Adrenal gland (tissue), 12 donors: ENCODE measurements around the gene TMEM229B. TPM values are rescaled to one million over a fixed set of nuclear protein-coding genes. Genes with fewer than 3 reads are reported as not detected.

Source experiments
- DNase-seq, 7 donors: peaks; one replicate each; pipeline ENCODE4 v3.0.0-alpha.2; 2019 to 2020
- H3K27ac ChIP-seq, 5 donors: fragments of 200-600 bp; sonication (generic) in 4 of 5; 1 replicate in 3 of 5; 2 replicates in 2 of 5; pipeline versions ENCODE4 v1.5.1 to v1.8.0; 2016 to 2020; ENCODE audit warnings: mild to moderate bottlenecking in 1 of 5
- H3K27me3 ChIP-seq: fragments of 200-600 bp; 2 replicates; pipeline ENCODE4 v1.8.0; 2021
- H3K36me3 ChIP-seq, 2 donors: fragments of 200-600 bp; replicated peaks in 1 of 2; 1 replicate in 1 of 2; 2 replicates in 1 of 2; pipeline versions ENCODE4 v1.5.1 to v1.8.0; 2018 to 2022
- H3K4me1 ChIP-seq, 2 donors: fragments of 200-600 bp; replicated peaks in 1 of 2; 1 replicate in 1 of 2; 2 replicates in 1 of 2; pipeline versions ENCODE4 v1.5.1 to v1.8.0; 2018 to 2021
- H3K4me3 ChIP-seq, 4 donors: fragments of 200-600 bp; sonication (generic) in 3 of 4; one replicate each; pipeline ENCODE4 v1.5.1; 2016 to 2018
- H3K9me3 ChIP-seq, 3 donors: fragments of 200-600 bp; sonication (generic) in 1 of 3; replicated peaks in 1 of 3; 1 replicate in 2 of 3; 2 replicates in 1 of 3; pipeline versions ENCODE4 v1.5.1 to v1.8.0; 2016 to 2021
- POLR2A ChIP-seq, 2 donors: fragments of 450-650 bp; IDR thresholded peaks; one replicate each; pipeline ENCODE4 v1.6.1; 2017; ENCODE audit warnings: antibody characterized with exemption in 2 of 2, mild to moderate bottlenecking in 2 of 2, moderate library complexity in 1 of 2
- WGBS, 4 donors: extraction: QIAGEN DNeasy Blood & Tissue Kit in 2 of 4; methylation state at CpG; one replicate each; pipeline versions ENCODE4 v1.1.5 to v1.1.7; 2013 to 2017; 5-methylcytosine and 5-hydroxymethylcytosine counted together
- intact Hi-C, 2 donors: fragments of 100-400 bp; cut with DNase I; formaldehyde crosslinking; loops; one replicate each; pipeline versions ENCODE4 v1.14.1 to v1.15.0; 2022 to 2023
- polyA plus RNA-seq, 3 donors: library from polyadenylated mRNA; stranded (reverse); fragments of 200-250 nt in 2 of 3; fragments of 350-450 nt in 1 of 3; fragmentation: Illumina TruSeq in 1 of 3; extraction: RNeasy Lipid Tissue Mini Kit (QIAGEN cat#74804) in 1 of 3; gene quantifications; one replicate each; pipeline ENCODE4 v1.2.3, GENCODE V29; 2013 to 2014
- total RNA-seq, 9 donors: library from RNA; depleted of rRNA in 4 of 9; stranded (reverse); fragments of >200 nt in 4 of 9; fragments of 120-200 nt in 1 of 9; fragmentation: NEBNext Ultra II Directional in 1 of 9; extraction: Animal tissue kit (Norgen Biotek cat#: 25700) in 1 of 9; gene quantifications; one replicate each; pipeline versions ENCODE4 v1.1.0 to v1.2.4, GENCODE V29; 2013 to 2023
- TF ChIP-seq, protein P1 (sequence below), 6 experiments: fragments of 450-650 bp in 4 of 6; fragments of 200-600 bp in 2 of 6; sonication (generic) in 1 of 6; IDR thresholded peaks; 1 replicate in 5 of 6; 2 replicates in 1 of 6; pipeline versions ENCODE4 v1.5.1 to v1.8.0; 2016 to 2021; ENCODE audit warnings: antibody characterized with exemption in 6 of 6, mild to moderate bottlenecking in 2 of 6, moderate library complexity in 1 of 6
- donor health status: healthy with polysubstance abuse.
- donor health status: Bipolar disorder and iron deficiency.
- donor health status: DM: yes; HTN: yes; CAD: no.
- donor health status: DM: no; HTN: no; CAD: no.
- donor health status: DM: no; HTN: no; CAD: no.
- donor health status: DM: yes; HTN: yes; CAD: no.

Gene TMEM229B
- total and polyA plus RNA-seq, 12 donors, result 5.7 to 63.9 (median 32.7) TPM

DNA sequence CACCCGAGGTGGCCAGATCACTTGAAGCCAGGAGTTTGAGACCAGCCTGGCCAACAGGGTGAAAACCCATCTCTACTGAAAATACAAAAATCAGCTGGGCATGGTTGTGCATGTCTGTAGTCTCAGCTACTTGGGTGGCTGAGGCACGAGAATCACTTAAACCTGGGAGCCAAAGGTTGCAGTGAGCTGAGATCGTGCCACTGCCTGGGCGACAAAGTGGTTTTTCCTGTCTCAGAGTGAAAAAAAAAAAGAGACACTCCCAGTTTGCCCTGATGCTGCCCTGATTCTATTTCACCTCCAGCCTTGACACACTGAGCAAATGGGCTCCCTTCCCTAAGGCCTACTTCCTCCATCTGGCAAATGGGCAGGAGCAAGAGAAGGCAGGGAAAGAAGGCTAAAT, 48.0 kb downstream of the TMEM229B start:
- WGBS, 4 donors, result 79 to 88% (median 84%) methylated on average over 4 of the region's 4 CpGs
- H3K9me3 ChIP-seq, result no peaks in the 10 kb centered on the region
- H3K27me3 ChIP-seq, result no peaks in the 10 kb centered on the region
- no peak for TF ChIP-seq POLR2A (IDR thresholded peaks at IDR 0.05)
- TF ChIP-seq, protein P1, sequence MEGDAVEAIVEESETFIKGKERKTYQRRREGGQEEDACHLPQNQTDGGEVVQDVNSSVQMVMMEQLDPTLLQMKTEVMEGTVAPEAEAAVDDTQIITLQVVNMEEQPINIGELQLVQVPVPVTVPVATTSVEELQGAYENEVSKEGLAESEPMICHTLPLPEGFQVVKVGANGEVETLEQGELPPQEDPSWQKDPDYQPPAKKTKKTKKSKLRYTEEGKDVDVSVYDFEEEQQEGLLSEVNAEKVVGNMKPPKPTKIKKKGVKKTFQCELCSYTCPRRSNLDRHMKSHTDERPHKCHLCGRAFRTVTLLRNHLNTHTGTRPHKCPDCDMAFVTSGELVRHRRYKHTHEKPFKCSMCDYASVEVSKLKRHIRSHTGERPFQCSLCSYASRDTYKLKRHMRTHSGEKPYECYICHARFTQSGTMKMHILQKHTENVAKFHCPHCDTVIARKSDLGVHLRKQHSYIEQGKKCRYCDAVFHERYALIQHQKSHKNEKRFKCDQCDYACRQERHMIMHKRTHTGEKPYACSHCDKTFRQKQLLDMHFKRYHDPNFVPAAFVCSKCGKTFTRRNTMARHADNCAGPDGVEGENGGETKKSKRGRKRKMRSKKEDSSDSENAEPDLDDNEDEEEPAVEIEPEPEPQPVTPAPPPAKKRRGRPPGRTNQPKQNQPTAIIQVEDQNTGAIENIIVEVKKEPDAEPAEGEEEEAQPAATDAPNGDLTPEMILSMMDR (IDR thresholded peaks at IDR 0.05), result no peak
- intact Hi-C loops, result no loop called here
- no peaks in the 10 kb centered on the region for H3K36me3 ChIP-seq
- no peak overlapping the region for H3K27ac ChIP-seq
- no peak for DNase-seq
- H3K4me3 ChIP-seq, result no peak overlapping the region
- H3K4me1 ChIP-seq, result peaks cover 4 to 11% of the 10 kb centered on the region in 2 donors

DNA sequence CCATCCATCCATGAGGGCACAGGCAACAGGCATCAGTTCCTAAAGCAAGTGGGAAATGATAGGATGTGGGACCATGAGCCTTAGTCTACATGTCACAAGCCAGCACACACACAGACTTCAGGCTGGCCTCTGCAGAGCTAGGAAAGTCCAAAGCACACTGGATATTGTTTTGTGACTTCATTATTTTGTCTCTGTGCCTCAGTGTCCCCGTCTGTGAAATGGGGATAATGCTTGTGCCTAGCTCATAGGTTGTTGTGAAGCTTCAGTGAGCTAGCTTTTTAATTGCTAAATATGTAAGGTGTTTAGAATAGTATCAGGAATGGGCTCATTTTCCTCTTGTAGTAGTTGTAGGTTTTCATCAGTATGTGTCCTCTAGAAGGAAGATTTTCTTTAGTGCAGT, 49.6 kb downstream of the TMEM229B start:
- Histone ChIP-seq H3K9me3 (no peaks in the 10 kb centered on the region), H3K4me1 (peaks cover 7 to 12% of the 10 kb centered on the region in 2 donors), H3K36me3 (no peaks in the 10 kb centered on the region), H3K27ac (no peak overlapping the region), H3K27me3 (no peaks in the 10 kb centered on the region), H3K4me3 (no peak overlapping the region)
- WGBS, 4 donors, result 64 to 88% (median 77%) methylated on average over 1 of the region's 1 CpG
- DNase-seq, result no peak
- TF ChIP-seq POLR2A (IDR thresholded peaks at IDR 0.05), result no peak
- TF ChIP-seq, protein P1 (IDR thresholded peaks at IDR 0.05), result no peak
- intact Hi-C loops, result no loop called here

DNA sequence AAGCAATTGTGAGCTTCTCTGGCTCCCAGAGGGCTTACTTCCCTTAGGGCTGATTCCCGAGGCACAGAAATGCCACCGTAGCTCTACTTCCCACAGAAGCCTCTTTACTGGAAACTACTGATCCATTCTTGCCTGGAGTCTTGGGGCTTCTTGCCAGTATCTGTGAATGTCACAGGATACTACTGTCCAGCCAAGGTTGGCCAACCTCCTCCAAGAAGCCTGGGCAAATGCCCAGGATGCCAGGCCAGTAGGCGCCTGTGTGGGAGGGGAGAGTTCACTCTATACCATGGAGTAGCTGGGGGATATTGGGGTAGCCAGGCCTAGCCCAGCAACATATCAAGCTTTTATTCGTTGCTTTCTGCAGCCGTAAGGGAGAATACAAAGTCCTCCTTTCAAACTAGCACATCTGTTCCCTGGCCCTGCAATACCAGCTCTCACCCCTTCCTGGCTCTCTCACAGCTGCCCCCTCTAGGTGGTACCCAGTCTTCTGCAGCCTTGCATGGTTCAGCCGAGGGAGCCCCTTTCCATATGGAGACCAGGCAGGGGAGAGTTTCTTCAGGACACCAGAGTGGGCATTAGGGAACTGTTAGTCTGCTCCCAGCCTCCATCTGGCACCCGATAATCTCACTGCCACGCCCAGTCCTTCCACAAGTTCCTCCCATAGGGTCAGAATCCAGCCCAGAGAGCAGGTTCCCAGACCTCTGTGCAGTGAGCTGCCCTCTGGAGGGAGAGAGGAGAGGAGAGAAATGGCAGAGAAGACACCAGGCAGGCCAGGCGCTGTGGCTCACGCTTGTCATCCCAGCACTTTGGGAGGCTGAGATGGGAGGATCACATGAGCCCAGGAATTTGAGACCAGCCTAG, 52.3 kb downstream of the TMEM229B start:
- peak in 5 of 7 donors; percentile 41 to 67 (median 55) for DNase-seq
- TF ChIP-seq POLR2A (IDR thresholded peaks at IDR 0.05), result no peak
- TF ChIP-seq, protein P1 (IDR thresholded peaks at IDR 0.05), result no peak
- intact Hi-C loops, result no loop called here
- no peaks in the 10 kb centered on the region for H3K27me3 ChIP-seq
- H3K36me3 ChIP-seq, result no peaks in the 10 kb centered on the region
- peaks cover 7 to 12% of the 10 kb centered on the region in 2 donors for H3K4me1 ChIP-seq
- peak overlapping the region in 1 of 5 donors; percentile 4 for H3K27ac ChIP-seq
- H3K9me3 ChIP-seq, result no peaks in the 10 kb centered on the region
- H3K4me3 ChIP-seq, result no peak overlapping the region
- WGBS, 4 donors, result 73 to 76% (median 75%) methylated on average over 9 to 10 of the region's 10 CpGs

DNA sequence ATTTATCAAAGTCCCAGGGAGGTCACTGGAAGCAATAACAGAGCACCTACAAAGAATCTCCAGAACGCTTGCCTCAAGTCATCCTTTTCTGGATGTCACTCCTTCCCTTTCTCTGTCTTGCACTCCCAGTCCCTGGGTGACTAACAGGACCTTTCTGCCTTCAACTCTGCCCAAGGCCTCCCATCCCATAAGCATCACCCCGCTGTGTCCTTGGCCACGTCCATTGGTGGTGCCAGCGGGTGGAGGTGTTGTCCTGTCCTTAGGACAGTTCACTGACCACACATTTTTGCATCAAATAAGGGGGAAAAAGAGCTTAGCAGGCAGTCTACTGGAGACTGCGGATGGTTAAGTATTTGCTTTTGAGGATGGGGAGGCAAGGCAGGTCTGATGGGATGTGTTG, 52.9 kb downstream of the TMEM229B start:
- no peaks in the 10 kb centered on the region for H3K36me3 ChIP-seq
- peak in 3 of 7 donors; percentile 41 to 60 (median 50) for DNase-seq
- no peaks in the 10 kb centered on the region for H3K27me3 ChIP-seq
- peaks cover 7 to 12% of the 10 kb centered on the region in 2 donors for H3K4me1 ChIP-seq
- no peak overlapping the region for H3K4me3 ChIP-seq
- intact Hi-C loops, result no loop called here
- WGBS, 4 donors, result 51 to 68% (median 60%) methylated on average over 5 of the region's 5 CpGs
- H3K27ac ChIP-seq, result peak overlapping the region in 1 of 5 donors; percentile 4
- no peak for TF ChIP-seq POLR2A (IDR thresholded peaks at IDR 0.05)
- TF ChIP-seq, protein P1 (IDR thresholded peaks at IDR 0.05), result no peak
- H3K9me3 ChIP-seq, result no peaks in the 10 kb centered on the region
